ENCODE results near the gene SLC30A2. TPM values are rescaled to one million over a fixed set of nuclear protein-coding genes. Genes with fewer than 3 reads are reported as not detected.
A peak's percentile ranks its signal among the peaks of the same experiment; 100 is the strongest.

The SLC30A2 gene
- total and polyA plus RNA-seq, 2 of the 13 experiments (the other 11 are each of a cell fraction or from before 2014, with no cell fraction given), result not detected

GRCh38 chr1:26035203-26035958 is 10.5 kb downstream of the SLC30A2 start (continued):
- peak; percentile 60; the same call in 1 of the 2 replicates for TF ChIP-seq UBTF (CRISPR knock-in tag; IDR thresholded peaks at IDR 0.05)
- TF ChIP-seq ZNF768 (CRISPR knock-in tag; IDR thresholded peaks at IDR 0.05), result 0 out of 2 replicates have a peak, but pooled peaks have one; percentile 8
- TF ChIP-seq CSRNP2 (CRISPR knock-in tag; conservative IDR thresholded peaks at IDR 0.05; ENCODE audit: low read depth), result no peak
- no peak for TF ChIP-seq MNT (IDR thresholded peaks at IDR 0.05)
- no peak for TF ChIP-seq ZNF33A (CRISPR knock-in tag; IDR thresholded peaks at IDR 0.05; ENCODE audit: borderline replicate concordance)
- peak; percentile 73 for TF ChIP-seq RBFOX2 (IDR thresholded peaks at IDR 0.05; ENCODE audit: low read depth, low read length)
- TF ChIP-seq ZNF570 (CRISPR knock-in tag; IDR thresholded peaks at IDR 0.05; ENCODE audit: borderline replicate concordance), result no peak; the same call in 1 of the 2 replicates
- TF ChIP-seq ZNF441 (CRISPR knock-in tag; IDR thresholded peaks at IDR 0.05; ENCODE audit: borderline replicate concordance), result no peak; the same call in 1 of the 2 replicates
- no peak for TF ChIP-seq ZNF7 (CRISPR knock-in tag; IDR thresholded peaks at IDR 0.05)
- TF ChIP-seq NFYB (CRISPR knock-in tag; IDR thresholded peaks at IDR 0.05), result peak; percentile 92
- TF ChIP-seq SCMH1 (CRISPR knock-in tag; IDR thresholded peaks at IDR 0.05; ENCODE audit: borderline replicate concordance), result no peak
- 0 out of 2 replicates have a peak, but pooled peaks have one; percentile 86 for TF ChIP-seq ZNF839 (CRISPR knock-in tag; IDR thresholded peaks at IDR 0.05; ENCODE audit: borderline replicate concordance)
- TF ChIP-seq REXO4 (CRISPR knock-in tag; IDR thresholded peaks at IDR 0.05; ENCODE audit: borderline replicate concordance), result no peak
- no peak for TF ChIP-seq IKZF4 (CRISPR knock-in tag; IDR thresholded peaks at IDR 0.05; ENCODE audit: borderline replicate concordance, low read depth, not compliant biosample characterization)
- TF ChIP-seq RAD51 (IDR thresholded peaks at IDR 0.05; ENCODE audit: borderline replicate concordance), result no peak
- 0 out of 2 replicates have a peak, but pooled peaks have one; percentile 40 for TF ChIP-seq NR3C1 (CRISPR knock-in tag; IDR thresholded peaks at IDR 0.05)
- no peak for TF ChIP-seq ZNF44 (CRISPR knock-in tag; IDR thresholded peaks at IDR 0.05)
- peak; percentile 4 for TF ChIP-seq HNRNPK (IDR thresholded peaks at IDR 0.05; ENCODE audit: low read depth, low read length, poor library complexity, severe bottlenecking)
- peak; percentile 54 for TF ChIP-seq HNRNPLL (IDR thresholded peaks at IDR 0.05; ENCODE audit: low read depth, low read length, poor library complexity, severe bottlenecking)
- no peak for TF ChIP-seq ZBTB21 (CRISPR knock-in tag; IDR thresholded peaks at IDR 0.05)
- no peak for TF ChIP-seq ZNF576 (CRISPR knock-in tag; IDR thresholded peaks at IDR 0.05)
- TF ChIP-seq THAP7 (CRISPR knock-in tag; IDR thresholded peaks at IDR 0.05), result peak; percentile 63; the same call in 1 of the 2 replicates
- no peak for TF ChIP-seq GZF1 (CRISPR knock-in tag; IDR thresholded peaks at IDR 0.05)
